HCT116 (cell line): ENCODE results near the gene RHOT1. TPM values are rescaled to one million over a fixed set of nuclear protein-coding genes. Genes with fewer than 3 reads are reported as not detected.
"Not testable (repeated sequence)": the region's sequence is repeated elsewhere in the genome, so short reads cannot be mapped to it uniquely, and the experiment has no call there.

Experiments used
- ATAC-seq: fragments of 200-7000 bp; cut with Tn5 transposase; 2 replicates; pipeline ENCODE4 v1.9.1; 2020; ENCODE audit warnings: mild to moderate bottlenecking, moderate library complexity
- BruUV-seq: library from RNA; stranded (reverse); fragments of 400-500 nt; replicated peaks from 2 replicates; lab custom pipeline; 2021; lab: Mats Ljungman, UMichigan
- CTCF ChIA-PET: fragments of 300-600 bp; sonication (Branson Sonifier 250); formaldehyde crosslinking; loops from one replicate; lab custom pipeline; 2021; ENCODE audit warnings: antibody characterized with exemption; lab: Charles Lee
- POLR2A ChIA-PET: fragments of 300-600, 350-600 bp; sonication (Branson Sonifier 250); formaldehyde crosslinking; loops from one replicate; lab custom pipeline; 2021; ENCODE audit warnings: antibody characterized with exemption; lab: Charles Lee
- RAD21 ChIA-PET, 2 experiments: fragments of 300-600 bp; sonication (Branson Sonifier 250); formaldehyde crosslinking; loops; one replicate each; lab custom pipeline; 2023; ENCODE audit warnings: low total read pairs in 2 of 2; ENCODE audit not compliant: uncharacterized antibody in 2 of 2, unreplicated experiment in 2 of 2, low non-redundant PET in 1 of 2; lab: Charles Lee
- DNase-seq: peaks from one replicate; pipeline ENCODE4 v3.0.0-alpha.2; 2010; ENCODE audit warnings: low read depth, low spot score
- H2AFZ ChIP-seq: fragments of 200-600 bp; shearing (Covaris generic), sonication (generic); 2 replicates; pipeline ENCODE4 v1.6.1; 2017; ENCODE audit warnings: low read depth, mixed run types, mixed read lengths, antibody characterized with exemption, low read length; ENCODE audit not compliant: poor library complexity, severe bottlenecking
- H3K27ac ChIP-seq: 2 replicates; pipeline ENCODE4 v1.5.1; 2012; ENCODE audit warnings: low read depth, low read length
- H3K27me3 ChIP-seq: fragments of 200-600 bp; sonication (generic); 2 replicates; pipeline ENCODE4 v1.6.1; 2016; ENCODE audit warnings: mixed run types, low read length, mixed read lengths; ENCODE audit not compliant: insufficient read depth
- H3K36me3 ChIP-seq, 2 experiments: fragments of 200-500 bp in 1 of 2; fragments of 200-600 bp in 1 of 2; sonication (Bioruptor generic) in 1 of 2; sonication (generic) in 1 of 2; 2 replicates each; pipeline versions ENCODE4 v1.5.1 to v1.6.1; 2014 to 2016; ENCODE audit warnings: low read length in 2 of 2, inconsistent platforms in 1 of 2, mixed read lengths in 1 of 2, mixed run types in 1 of 2; ENCODE audit not compliant: insufficient read depth in 2 of 2, control insufficient read depth in 1 of 2
- H3K4me1 ChIP-seq, 2 experiments: fragments of 200-600 bp in 1 of 2; sonication (generic) in 1 of 2; 2 replicates each; pipeline versions ENCODE4 v1.5.1 to v1.6.1; 2012 to 2017; ENCODE audit warnings: low read length in 2 of 2, inconsistent platforms in 1 of 2, mild to moderate bottlenecking in 1 of 2, mixed read lengths in 1 of 2, mixed run types in 1 of 2, moderate library complexity in 1 of 2; ENCODE audit not compliant: insufficient read depth in 2 of 2, control insufficient read depth in 1 of 2
- H3K4me2 ChIP-seq: fragments of 200-600 bp; sonication (generic); 2 replicates; pipeline ENCODE4 v1.6.1; 2017; ENCODE audit warnings: mixed run types, low read length, mixed read lengths
- H3K4me3 ChIP-seq, 2 experiments: fragments of 200-600 bp in 1 of 2; sonication (generic) in 1 of 2; replicated peaks in 1 of 2; 2 replicates each; pipeline ENCODE4 v1.5.1; 2011 to 2016; ENCODE audit warnings: low read length in 2 of 2, control low read depth in 1 of 2, low read depth in 1 of 2, mild to moderate bottlenecking in 1 of 2, mixed read lengths in 1 of 2, mixed run types in 1 of 2
- H3K79me2 ChIP-seq: fragments of 200-600 bp; sonication (generic); 2 replicates; pipeline ENCODE4 v1.6.1; 2017; ENCODE audit warnings: mild to moderate bottlenecking, mixed run types, low read length, moderate library complexity, mixed read lengths; ENCODE audit not compliant: insufficient read depth
- H3K9ac ChIP-seq: fragments of 200-600 bp; sonication (generic); 2 replicates; pipeline ENCODE4 v1.6.1; 2016; ENCODE audit warnings: low read length, mixed read lengths
- H3K9me2 ChIP-seq: fragments of 200-600 bp; sonication (generic), shearing (Covaris generic); 2 replicates; pipeline ENCODE4 v1.6.1; 2017; ENCODE audit warnings: mixed run types, mild to moderate bottlenecking, moderate library complexity; ENCODE audit not compliant: insufficient read depth
- H3K9me3 ChIP-seq, 2 experiments: fragments of 200-500 bp in 1 of 2; fragments of 200-600 bp in 1 of 2; sonication (Bioruptor generic) in 1 of 2; sonication (generic) in 1 of 2; 2 replicates each; pipeline ENCODE4 v1.6.1; 2014 to 2017; ENCODE audit warnings: low read length in 2 of 2, mixed read lengths in 2 of 2, inconsistent platforms in 1 of 2, low read depth in 1 of 2, mild to moderate bottlenecking in 1 of 2, mixed run types in 1 of 2, moderate library complexity in 1 of 2; ENCODE audit not compliant: control insufficient read depth in 1 of 2, insufficient read depth in 1 of 2
- H4K20me1 ChIP-seq: fragments of 200-600 bp; sonication (generic), shearing (Covaris generic); 2 replicates; pipeline ENCODE4 v1.6.1; 2017; ENCODE audit warnings: mixed run types, mild to moderate bottlenecking, moderate library complexity; ENCODE audit not compliant: insufficient read depth
- EGR1 ChIP-seq: IDR thresholded peaks from 2 replicates; pipeline ENCODE4 v1.6.1; 2012; ENCODE audit warnings: low read depth
- ELF1 ChIP-seq: IDR thresholded peaks from 2 replicates; pipeline ENCODE4 v1.6.1; 2012; ENCODE audit warnings: low read depth, borderline replicate concordance
- POLR2AphosphoS5 ChIP-seq: IDR thresholded peaks from 2 replicates; pipeline ENCODE4 v1.6.1; 2011; ENCODE audit warnings: mild to moderate bottlenecking, low read depth, low read length, moderate library complexity
- ZNF274 ChIP-seq: fragments of 200-500 bp; sonication (Bioruptor generic); IDR thresholded peaks from 2 replicates; pipeline ENCODE4 v1.6.1; 2014; ENCODE audit warnings: mild to moderate bottlenecking, low read depth, low read length, inconsistent platforms
- intact Hi-C: fragments of 100-400 bp; cut with micrococcal nuclease; formaldehyde crosslinking; loops from 2 replicates; pipeline ENCODE4 v1.10.0; 2022
- total RNA-seq: library from RNA; stranded (reverse); gene quantifications from one replicate; pipeline ENCODE4 v1.2.1, GENCODE V29; 2021; ENCODE audit not compliant: unreplicated experiment

RHOT1 gene
- total RNA-seq, 1 experiment from 2014 or later = 33.3 TPM

- RAD21 ChIA-PET, H3K27me3 ChIP-seq, H3K27ac ChIP-seq, H3K9me2 ChIP-seq, H3K9me3 ChIP-seq, H4K20me1 ChIP-seq, POLR2A ChIA-PET, H2AFZ ChIP-seq, H3K36me3 ChIP-seq, H3K9ac ChIP-seq, H3K4me2 ChIP-seq, H3K79me2 ChIP-seq, H3K4me3 ChIP-seq, DNase-seq, ATAC-seq, intact Hi-C loops, CTCF ChIA-PET, BruUV-seq, H3K4me1 ChIP-seq: not testable (repeated sequence)
Observed at GRCh38 chr17:32106471-32106981, 35.8 kb upstream of the RHOT1 start.

GRCh38 chr17:32107194-32107593 lies 35.1 kb upstream of the RHOT1 start:
- H3K79me2 ChIP-seq, H3K4me2 ChIP-seq, H3K4me1 ChIP-seq, H3K9me3 ChIP-seq, H3K9me2 ChIP-seq, H3K27me3 ChIP-seq, H2AFZ ChIP-seq, intact Hi-C loops, DNase-seq, RAD21 ChIA-PET, H3K4me3 ChIP-seq, ATAC-seq, POLR2A ChIA-PET, CTCF ChIA-PET, H3K27ac ChIP-seq, H3K36me3 ChIP-seq, H3K9ac ChIP-seq, BruUV-seq, H4K20me1 ChIP-seq: not testable (repeated sequence)

- no peak overlapping the region for H3K4me3 ChIP-seq
- no peaks in the 10 kb centered on the region for H3K9me3 ChIP-seq
- H2AFZ ChIP-seq = no peak overlapping the region
- no peaks in the 10 kb centered on the region for H3K79me2 ChIP-seq
- ChIA-PET POLR2A (no interaction called here), CTCF (interaction anchor here (1.5 kb wide), 1 partner anchor 28 kb away, joined by 4 read pairs; no protein-coding TSS in a partner anchor), RAD21 (no interaction called here)
- no peaks in the 10 kb centered on the region for H3K27me3 ChIP-seq
- no peaks in the 10 kb centered on the region for H3K36me3 ChIP-seq
- no peaks in the 10 kb centered on the region for H3K9me2 ChIP-seq
- TF ChIP-seq ELF1 (no peak), EGR1 (no peak), POLR2AphosphoS5 (no peak), ZNF274 (no peak)
- intact Hi-C loops = no loop called here
- no peak overlapping the region for H3K9ac ChIP-seq
- no peak for DNase-seq
- H3K4me1 ChIP-seq = no peaks in the 10 kb centered on the region; a peak in 1 of 4 replicates
- H3K27ac ChIP-seq = no peak overlapping the region
- no peak overlapping the region for H3K4me2 ChIP-seq
- no TSS peak for BruUV-seq
- no peak for ATAC-seq
- H4K20me1 ChIP-seq = no peaks in the 10 kb centered on the region
Observed at GRCh38 chr17:32110596-32110995, 31.7 kb upstream of the RHOT1 start.
